Measurements from ENCODE around the gene SPATA4.

SPATA4 gene

DNA sequence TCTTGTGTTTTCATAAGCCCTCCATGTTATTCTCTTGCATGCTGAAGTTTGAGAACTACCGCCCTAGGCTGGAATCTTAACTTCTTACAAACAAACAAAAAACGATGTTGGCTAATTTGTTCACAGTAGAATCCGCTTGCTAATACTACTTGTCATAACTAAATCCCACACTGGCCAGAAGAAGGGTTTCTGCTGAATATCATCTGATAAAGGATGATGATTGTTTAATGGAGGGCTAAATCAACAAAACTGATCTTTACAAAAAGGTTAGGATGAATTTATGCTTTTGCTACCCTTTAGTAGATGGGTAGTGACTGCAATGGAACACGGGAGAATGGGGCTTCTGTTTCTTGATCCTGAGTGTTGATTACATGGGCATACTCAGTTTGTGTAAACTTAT, 42.3 kb downstream of the SPATA4 start:
- no peaks in the 10 kb centered on the region for H3K36me3 ChIP-seq (ENCODE audit: control insufficient read depth in 2 of 2, insufficient read depth in 2 of 2, low read length in 2 of 2)
- no peaks in the 10 kb centered on the region for H3K4me1 ChIP-seq (ENCODE audit: control insufficient read depth in 2 of 2, insufficient read depth in 2 of 2, low read length in 2 of 2)
- no peak overlapping the region for H3K4me3 ChIP-seq (ENCODE audit: low read length in 2 of 2)
- no peaks in the 10 kb centered on the region for H3K27me3 ChIP-seq (ENCODE audit: control insufficient read depth in 2 of 2, insufficient read depth in 2 of 2, low read length in 2 of 2)
- no peak overlapping the region for H3K9ac ChIP-seq (ENCODE audit: low read depth in 1 of 2, low read length in 2 of 2)
- H3K27ac ChIP-seq (ENCODE audit: low read depth in 2 of 2, low read length in 2 of 2), result no peak overlapping the region
- no peaks in the 10 kb centered on the region for H3K9me3 ChIP-seq (ENCODE audit: control insufficient read depth in 2 of 2, low read length in 2 of 2)

DNA sequence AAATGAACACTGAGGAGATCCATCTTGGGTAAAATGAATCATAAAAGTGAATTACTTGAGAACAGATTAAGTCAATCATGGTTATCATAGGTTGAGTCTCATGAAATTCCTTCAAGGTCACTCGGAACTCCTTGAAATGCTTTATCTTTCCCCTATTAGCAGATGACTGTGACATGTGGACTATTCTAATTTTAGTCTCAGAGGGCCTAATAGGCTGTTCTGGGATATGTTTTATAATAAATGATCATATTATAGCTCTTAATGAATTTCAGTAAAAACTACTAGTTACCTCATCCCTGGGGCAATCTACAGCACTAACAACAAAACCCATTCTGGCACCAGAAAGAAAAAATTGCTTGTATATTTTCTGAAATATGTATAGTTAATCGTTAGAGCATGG, 44.7 kb downstream of the SPATA4 start:
- H3K27ac ChIP-seq (ENCODE audit: low read depth in 2 of 2, low read length in 2 of 2), result no peak overlapping the region
- no peak overlapping the region for H3K9ac ChIP-seq (ENCODE audit: low read depth in 1 of 2, low read length in 2 of 2)
- no peak overlapping the region for H3K4me3 ChIP-seq (ENCODE audit: low read length in 2 of 2)

DNA sequence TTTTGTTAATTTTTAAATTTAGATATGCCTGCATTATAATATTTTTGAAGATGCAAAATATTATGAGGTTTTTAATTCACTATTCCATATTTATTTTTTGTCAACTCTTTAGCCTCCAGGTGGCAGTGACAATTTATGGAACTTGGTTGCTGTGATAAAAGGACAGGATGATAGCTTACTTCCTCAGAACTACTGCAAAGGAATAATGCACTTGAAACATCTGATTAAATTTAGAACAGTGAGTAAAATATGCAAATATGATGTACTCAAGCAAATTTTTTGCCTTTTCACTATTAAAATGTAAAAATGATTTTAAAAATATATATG, 45.1 kb downstream of the SPATA4 start:
- H3K27me3 ChIP-seq (ENCODE audit: control insufficient read depth in 2 of 2, insufficient read depth in 2 of 2, low read length in 2 of 2), result no peaks in the 10 kb centered on the region
- no peaks in the 10 kb centered on the region for H3K4me1 ChIP-seq (ENCODE audit: control insufficient read depth in 2 of 2, insufficient read depth in 2 of 2, low read length in 2 of 2)
- no peaks in the 10 kb centered on the region for H3K9me3 ChIP-seq (ENCODE audit: control insufficient read depth in 2 of 2, low read length in 2 of 2)
- no peak overlapping the region for H3K27ac ChIP-seq (ENCODE audit: low read depth in 2 of 2, low read length in 2 of 2)
- no peak overlapping the region for H3K4me3 ChIP-seq (ENCODE audit: low read length in 2 of 2)
- no peak overlapping the region for H3K9ac ChIP-seq (ENCODE audit: low read depth in 1 of 2, low read length in 2 of 2)
- no peaks in the 10 kb centered on the region for H3K36me3 ChIP-seq (ENCODE audit: control insufficient read depth in 2 of 2, insufficient read depth in 2 of 2, low read length in 2 of 2)

More for the DNA sequence above, 44.7 kb downstream of the SPATA4 start:
- Histone ChIP-seq H3K27me3 (ENCODE audit: control insufficient read depth in 2 of 2, insufficient read depth in 2 of 2, low read length in 2 of 2) (no peaks in the 10 kb centered on the region), H3K4me1 (ENCODE audit: control insufficient read depth in 2 of 2, insufficient read depth in 2 of 2, low read length in 2 of 2) (no peaks in the 10 kb centered on the region), H3K36me3 (ENCODE audit: control insufficient read depth in 2 of 2, insufficient read depth in 2 of 2, low read length in 2 of 2) (no peaks in the 10 kb centered on the region), H3K9me3 (ENCODE audit: control insufficient read depth in 2 of 2, low read length in 2 of 2) (no peaks in the 10 kb centered on the region)

DNA sequence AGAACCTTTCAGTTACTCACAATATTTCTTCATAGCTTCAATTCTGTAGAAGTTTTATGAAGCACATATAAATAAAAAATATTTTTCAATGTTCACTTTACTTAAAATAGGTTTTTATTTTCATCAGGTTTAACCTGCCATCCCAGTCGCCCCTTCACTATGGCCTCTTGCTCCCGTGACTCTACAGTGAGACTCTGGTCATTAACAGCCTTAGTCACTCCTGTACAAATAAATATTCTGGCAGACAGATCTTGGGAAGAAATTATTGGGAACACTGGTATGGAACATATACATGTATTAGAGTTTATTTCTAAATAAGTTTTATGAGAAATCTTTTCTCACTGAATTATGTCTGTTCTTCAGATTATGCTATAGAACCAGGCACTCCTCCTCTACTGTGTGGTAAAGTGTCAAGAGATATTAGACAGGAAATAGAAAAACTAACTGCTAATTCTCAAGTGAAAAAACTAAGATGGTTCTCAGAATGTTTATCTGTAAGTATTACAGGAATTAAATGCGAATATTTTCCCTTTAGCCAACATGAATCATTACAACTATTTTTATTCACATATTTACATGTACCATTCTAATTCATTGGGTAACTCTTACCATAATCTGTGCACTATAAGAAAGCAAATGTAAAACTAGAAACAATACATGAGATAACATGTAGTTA, 45.6 kb downstream of the SPATA4 start:
- Histone ChIP-seq H3K9me3 (ENCODE audit: control insufficient read depth in 2 of 2, low read length in 2 of 2) (no peaks in the 10 kb centered on the region), H3K27me3 (ENCODE audit: control insufficient read depth in 2 of 2, insufficient read depth in 2 of 2, low read length in 2 of 2) (no peaks in the 10 kb centered on the region), H3K27ac (ENCODE audit: low read depth in 2 of 2, low read length in 2 of 2) (no peak overlapping the region)

DNA sequence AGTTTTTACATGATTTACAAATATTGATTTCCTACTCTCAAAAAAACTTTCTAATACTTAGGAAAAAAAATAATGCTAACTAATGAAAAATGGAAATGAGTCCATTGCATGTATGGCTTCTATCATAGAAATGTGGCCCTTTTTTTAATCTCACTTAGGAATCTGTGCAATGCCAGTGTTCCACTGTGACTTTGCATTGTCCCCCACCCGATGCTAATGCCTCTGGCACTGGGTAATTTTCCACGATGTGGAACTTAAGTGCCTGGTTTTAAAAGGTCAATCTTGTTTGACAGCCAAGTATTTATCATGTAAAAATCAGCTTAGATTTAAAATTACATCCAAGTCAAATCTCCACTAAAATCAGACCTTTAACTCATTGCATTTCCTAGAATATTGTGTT, 53.1 kb downstream of the SPATA4 start:
- Histone ChIP-seq H3K4me3 (ENCODE audit: low read length in 2 of 2) (no peak overlapping the region), H3K27ac (ENCODE audit: low read depth in 2 of 2, low read length in 2 of 2) (no peak overlapping the region)

More for the DNA sequence above, 45.6 kb downstream of the SPATA4 start:
- Histone ChIP-seq H3K4me3 (ENCODE audit: low read length in 2 of 2) (no peak overlapping the region), H3K9ac (ENCODE audit: low read depth in 1 of 2, low read length in 2 of 2) (no peak overlapping the region), H3K36me3 (ENCODE audit: control insufficient read depth in 2 of 2, insufficient read depth in 2 of 2, low read length in 2 of 2) (no peaks in the 10 kb centered on the region), H3K4me1 (ENCODE audit: control insufficient read depth in 2 of 2, insufficient read depth in 2 of 2, low read length in 2 of 2) (no peaks in the 10 kb centered on the region)

DNA sequence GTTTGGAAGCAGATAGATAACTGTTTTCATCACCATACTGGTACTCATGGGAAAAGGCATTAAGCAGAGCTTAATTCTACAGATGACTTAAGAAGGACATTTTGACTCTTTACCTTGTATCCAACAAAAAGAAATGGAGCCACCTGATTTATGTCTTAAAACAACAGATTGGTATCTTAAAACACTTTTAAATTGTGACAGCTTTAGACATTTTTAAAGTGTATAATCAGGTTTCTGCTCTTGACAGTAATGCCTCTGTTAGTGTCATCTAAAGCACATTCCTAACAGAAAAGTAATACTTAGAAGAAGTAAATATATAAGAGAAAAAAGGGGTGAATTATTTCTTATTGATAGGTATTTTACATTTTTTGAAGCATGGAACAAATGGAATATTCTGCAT, 55.9 kb downstream of the SPATA4 start:
- H3K4me1 ChIP-seq (ENCODE audit: control insufficient read depth in 2 of 2, insufficient read depth in 2 of 2, low read length in 2 of 2), result no peaks in the 10 kb centered on the region
- no peaks in the 10 kb centered on the region for H3K36me3 ChIP-seq (ENCODE audit: control insufficient read depth in 2 of 2, insufficient read depth in 2 of 2, low read length in 2 of 2)
- no peak overlapping the region for H3K27ac ChIP-seq (ENCODE audit: low read depth in 2 of 2, low read length in 2 of 2)
- no peaks in the 10 kb centered on the region for H3K27me3 ChIP-seq (ENCODE audit: control insufficient read depth in 2 of 2, insufficient read depth in 2 of 2, low read length in 2 of 2)
- no peaks in the 10 kb centered on the region for H3K9me3 ChIP-seq (ENCODE audit: control insufficient read depth in 2 of 2, low read length in 2 of 2)
- no peak overlapping the region for H3K9ac ChIP-seq (ENCODE audit: low read depth in 1 of 2, low read length in 2 of 2)
- no peak overlapping the region for H3K4me3 ChIP-seq (ENCODE audit: low read length in 2 of 2)

More for the DNA sequence above, 53.1 kb downstream of the SPATA4 start:
- H3K9ac ChIP-seq (ENCODE audit: low read depth in 1 of 2, low read length in 2 of 2), result no peak overlapping the region
- H3K4me1 ChIP-seq (ENCODE audit: control insufficient read depth in 2 of 2, insufficient read depth in 2 of 2, low read length in 2 of 2), result no peaks in the 10 kb centered on the region
- no peaks in the 10 kb centered on the region for H3K9me3 ChIP-seq (ENCODE audit: control insufficient read depth in 2 of 2, low read length in 2 of 2)
- no peaks in the 10 kb centered on the region for H3K27me3 ChIP-seq (ENCODE audit: control insufficient read depth in 2 of 2, insufficient read depth in 2 of 2, low read length in 2 of 2)
- H3K36me3 ChIP-seq (ENCODE audit: control insufficient read depth in 2 of 2, insufficient read depth in 2 of 2, low read length in 2 of 2), result no peaks in the 10 kb centered on the region

DNA sequence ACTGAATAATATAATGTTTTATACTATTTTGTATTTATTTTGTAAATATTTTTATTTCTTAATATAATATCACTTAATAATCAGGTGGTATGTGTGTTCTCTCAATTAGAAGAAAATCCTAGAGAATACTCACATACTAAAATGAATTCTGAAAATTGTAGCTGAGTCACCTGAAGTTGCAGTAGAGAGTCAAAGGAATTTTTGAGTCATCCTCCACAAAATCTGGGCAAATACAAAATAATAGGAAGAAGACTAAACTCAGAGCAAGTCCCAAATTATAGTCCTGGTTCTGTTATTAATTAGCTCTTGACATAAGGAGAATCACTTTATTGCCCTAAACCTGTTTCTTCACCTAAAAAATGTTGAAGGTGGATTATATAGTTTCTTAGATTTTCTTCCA, 57.8 kb downstream of the SPATA4 start:
- Histone ChIP-seq H3K36me3 (ENCODE audit: control insufficient read depth in 2 of 2, insufficient read depth in 2 of 2, low read length in 2 of 2) (no peaks in the 10 kb centered on the region), H3K27ac (ENCODE audit: low read depth in 2 of 2, low read length in 2 of 2) (no peak overlapping the region), H3K4me1 (ENCODE audit: control insufficient read depth in 2 of 2, insufficient read depth in 2 of 2, low read length in 2 of 2) (no peaks in the 10 kb centered on the region), H3K9ac (ENCODE audit: low read depth in 1 of 2, low read length in 2 of 2) (no peak overlapping the region), H3K4me3 (ENCODE audit: low read length in 2 of 2) (no peak overlapping the region), H3K27me3 (ENCODE audit: control insufficient read depth in 2 of 2, insufficient read depth in 2 of 2, low read length in 2 of 2) (no peaks in the 10 kb centered on the region), H3K9me3 (ENCODE audit: control insufficient read depth in 2 of 2, low read length in 2 of 2) (no peaks in the 10 kb centered on the region)

DNA sequence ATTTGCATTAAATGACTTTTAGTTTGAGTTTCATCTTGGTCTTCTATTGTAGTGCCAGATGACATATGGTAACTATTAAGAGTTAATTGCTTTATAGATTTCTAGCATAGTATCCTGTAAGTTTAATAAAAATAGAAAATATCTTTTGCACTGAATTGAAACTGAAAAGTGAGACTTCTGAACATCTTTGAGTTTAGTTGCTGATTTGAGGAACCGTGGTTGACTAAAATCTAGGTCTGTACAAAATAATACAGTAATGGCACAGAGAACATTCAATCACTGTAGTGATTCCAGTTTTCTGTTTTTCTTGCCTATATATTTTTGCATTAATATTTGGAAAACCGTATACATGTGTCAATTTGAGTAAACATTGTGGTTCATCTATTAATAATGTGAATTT, 60.7 kb downstream of the SPATA4 start:
- H3K36me3 ChIP-seq (ENCODE audit: control insufficient read depth in 2 of 2, insufficient read depth in 2 of 2, low read length in 2 of 2), result no peaks in the 10 kb centered on the region
- H3K9ac ChIP-seq (ENCODE audit: low read depth in 1 of 2, low read length in 2 of 2), result no peak overlapping the region
- no peaks in the 10 kb centered on the region for H3K9me3 ChIP-seq (ENCODE audit: control insufficient read depth in 2 of 2, low read length in 2 of 2)
- H3K27me3 ChIP-seq (ENCODE audit: control insufficient read depth in 2 of 2, insufficient read depth in 2 of 2, low read length in 2 of 2), result no peaks in the 10 kb centered on the region
- no peak overlapping the region for H3K27ac ChIP-seq (ENCODE audit: low read depth in 2 of 2, low read length in 2 of 2)
- no peaks in the 10 kb centered on the region for H3K4me1 ChIP-seq (ENCODE audit: control insufficient read depth in 2 of 2, insufficient read depth in 2 of 2, low read length in 2 of 2)
- H3K4me3 ChIP-seq (ENCODE audit: low read length in 2 of 2), result no peak overlapping the region
